ENCODE data around the gene MMAB.

MMAB gene

DNA sequence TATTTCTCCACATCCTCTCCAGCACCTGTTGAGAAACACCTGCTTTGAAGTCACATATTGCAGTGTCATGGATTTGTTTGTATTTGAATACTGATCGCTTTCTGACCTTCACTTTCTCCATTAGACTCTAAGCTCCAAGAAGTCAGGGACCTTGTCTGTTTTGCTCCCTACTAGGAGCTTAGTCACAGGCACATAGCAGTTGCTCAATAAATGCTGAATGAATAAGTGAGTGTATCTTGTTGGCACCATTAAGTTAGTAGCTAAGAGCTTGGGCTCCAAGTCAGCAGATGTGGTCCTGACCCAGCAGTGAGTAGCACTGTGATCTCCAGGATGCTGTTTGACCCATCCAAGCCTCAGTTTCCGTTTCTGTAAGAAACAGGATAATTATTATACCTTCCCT is 10.4 kb upstream of the MMAB start:
- DNase-seq (ENCODE audit: low read depth): no peak

DNA sequence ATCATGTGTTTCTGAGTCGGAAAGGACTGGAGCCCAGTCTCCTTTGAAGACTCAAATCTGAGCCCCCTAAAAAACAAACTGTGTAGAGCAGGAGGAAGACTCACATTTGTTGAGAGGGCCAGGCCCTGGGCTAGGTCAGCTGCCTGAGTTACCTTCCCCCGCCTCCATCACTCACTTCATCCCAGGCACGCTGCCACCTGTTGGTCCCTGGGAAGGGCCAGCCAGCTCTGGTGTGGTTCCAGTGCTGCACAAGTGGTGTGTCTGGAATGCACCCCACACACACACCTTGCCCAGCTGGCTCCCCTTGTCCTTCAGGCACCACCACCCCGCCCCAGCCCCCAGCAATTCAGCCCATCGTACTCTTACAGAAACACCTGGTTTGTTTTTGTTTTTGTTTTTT is 9.3 kb upstream of the MMAB start:
- no peak for DNase-seq (ENCODE audit: low read depth)

DNA sequence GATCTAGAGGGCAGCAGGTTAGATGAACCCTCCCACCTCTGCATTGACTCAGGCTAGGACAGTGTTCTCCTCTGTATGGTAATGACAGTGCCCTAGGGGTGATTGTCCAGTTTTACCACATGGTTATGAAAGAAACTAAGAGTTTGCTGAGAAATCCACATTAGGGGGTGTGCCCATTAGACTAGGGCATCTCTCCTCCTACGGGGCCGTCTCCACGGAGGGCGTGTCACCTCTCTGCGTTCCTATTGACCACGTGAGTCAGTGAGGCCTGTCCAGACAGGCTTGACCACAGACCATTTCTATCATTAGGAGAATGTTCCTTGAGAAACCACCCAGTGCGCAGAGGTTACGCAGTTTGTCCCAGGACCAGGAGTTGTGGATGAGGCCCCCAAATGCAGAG is 8.6 kb upstream of the MMAB start:
- no peak for DNase-seq (ENCODE audit: low read depth)

DNA sequence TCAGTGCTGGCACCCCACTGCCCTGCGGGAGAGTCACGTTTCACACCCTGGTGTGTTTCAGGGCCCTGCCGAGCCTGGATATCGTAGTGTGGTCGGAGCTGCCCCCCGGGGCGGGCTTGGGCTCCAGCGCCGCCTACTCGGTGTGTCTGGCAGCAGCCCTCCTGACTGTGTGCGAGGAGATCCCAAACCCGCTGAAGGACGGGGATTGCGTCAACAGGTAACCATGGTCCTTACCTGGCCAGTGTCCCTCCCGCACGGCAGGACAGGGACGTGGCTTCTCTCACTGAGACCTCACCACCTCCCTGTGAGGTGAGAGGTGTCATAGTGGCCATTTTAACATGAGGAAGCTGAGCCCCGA is 8.0 kb upstream of the MMAB start:
- no peak for DNase-seq (ENCODE audit: low read depth)

DNA sequence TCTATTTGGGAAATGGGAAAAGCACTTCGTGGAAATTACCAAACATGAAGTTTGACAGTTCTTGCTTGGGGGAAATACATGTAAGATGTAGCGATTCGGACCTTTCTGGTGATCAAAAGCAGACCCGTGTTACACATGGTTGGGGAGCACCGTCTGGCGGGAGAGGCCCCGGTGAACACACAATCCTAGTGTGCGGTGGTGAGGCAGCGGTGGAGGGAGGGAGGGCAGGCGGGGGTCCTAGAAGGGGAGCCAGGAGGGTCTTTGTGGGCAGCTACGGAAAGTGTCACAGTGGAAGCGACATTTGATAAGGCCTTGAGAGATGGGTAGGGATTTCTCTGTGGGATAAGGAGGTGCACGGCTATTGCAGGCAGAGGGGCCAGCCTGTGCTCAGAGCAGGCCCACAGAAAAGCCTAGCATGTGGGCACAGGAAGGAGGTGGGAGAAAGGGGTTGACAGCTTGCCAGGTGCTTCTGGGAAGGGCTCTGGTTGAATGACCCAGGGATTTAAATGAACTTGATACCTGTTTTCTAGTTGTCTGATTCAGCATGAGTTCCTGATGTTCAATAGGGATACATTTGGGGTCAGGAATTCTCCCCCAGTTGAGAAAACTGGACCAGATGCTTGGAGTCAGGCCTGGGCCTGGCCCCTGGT is 7.5 kb upstream of the MMAB start:
- DNase-seq (ENCODE audit: low read depth): no peak

DNA sequence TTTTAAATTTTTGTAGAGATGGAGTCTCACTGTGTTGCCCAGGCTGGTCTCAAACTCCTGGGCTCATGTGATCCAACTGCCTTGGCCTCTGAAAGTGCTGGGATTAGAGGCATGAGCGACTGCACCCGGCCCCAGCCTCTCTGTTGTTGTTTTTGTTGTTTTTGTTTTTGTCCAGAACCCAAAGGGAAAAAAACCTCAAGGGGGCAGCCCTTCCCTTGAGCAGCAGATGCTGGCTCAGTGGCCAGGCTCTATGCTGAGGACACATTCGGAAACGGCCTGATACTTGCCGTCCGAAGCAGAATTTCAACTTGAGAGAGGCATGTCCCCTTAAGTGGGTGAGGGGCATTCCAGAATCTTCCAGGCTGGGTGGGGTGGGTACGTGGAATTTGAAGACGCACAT is 7.0 kb upstream of the MMAB start:
- no peak for DNase-seq (ENCODE audit: low read depth)

DNA sequence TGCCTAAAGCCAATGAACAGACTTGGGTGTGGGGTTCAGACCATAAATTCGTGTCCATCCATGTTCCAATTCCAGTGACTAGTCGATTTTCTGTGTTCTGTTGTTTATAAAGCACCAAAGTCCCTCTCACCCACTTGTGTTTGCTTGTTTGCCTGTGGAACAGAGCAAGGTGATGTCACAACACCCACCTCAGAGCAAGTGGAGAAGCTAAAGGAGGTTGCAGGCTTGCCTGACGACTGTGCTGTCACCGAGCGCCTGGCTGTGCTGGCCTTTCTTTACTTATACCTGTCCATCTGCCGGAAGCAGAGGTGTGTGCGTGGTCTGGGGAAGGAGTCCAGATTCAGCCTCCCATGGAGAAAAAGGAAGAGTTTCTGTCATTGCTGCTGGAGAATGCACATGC is 6.3 kb upstream of the MMAB start:
- no peak for DNase-seq (ENCODE audit: low read depth)

DNA sequence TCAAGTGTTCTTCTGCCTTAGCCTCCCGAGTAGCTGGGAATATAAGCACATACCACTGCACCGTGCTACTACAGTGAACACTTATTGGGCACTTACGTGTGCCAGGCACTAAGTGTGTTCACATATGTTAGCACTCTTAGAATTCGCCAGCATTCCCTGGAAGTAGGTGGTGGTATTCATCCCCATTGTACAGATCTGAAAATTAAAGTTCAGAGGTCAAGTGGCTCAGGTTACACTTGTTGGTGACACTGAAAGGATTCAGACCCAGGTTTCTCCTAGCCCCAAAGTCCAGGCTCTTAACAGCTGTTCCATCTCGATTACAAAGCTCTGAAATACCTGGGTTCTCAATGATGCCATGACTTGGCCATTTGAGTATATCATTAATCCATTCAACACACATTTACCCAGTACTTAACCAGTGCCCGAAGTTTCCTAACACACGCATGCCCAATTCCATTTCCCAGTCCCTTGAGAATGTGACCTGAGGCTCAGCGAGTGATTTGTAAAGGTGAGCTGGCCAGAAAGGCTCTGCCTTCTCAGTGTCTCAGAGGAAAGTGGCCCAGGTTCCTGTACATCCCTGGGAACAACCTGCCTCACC is 5.1 kb upstream of the MMAB start:
- no peak for DNase-seq (ENCODE audit: low read depth)

DNA sequence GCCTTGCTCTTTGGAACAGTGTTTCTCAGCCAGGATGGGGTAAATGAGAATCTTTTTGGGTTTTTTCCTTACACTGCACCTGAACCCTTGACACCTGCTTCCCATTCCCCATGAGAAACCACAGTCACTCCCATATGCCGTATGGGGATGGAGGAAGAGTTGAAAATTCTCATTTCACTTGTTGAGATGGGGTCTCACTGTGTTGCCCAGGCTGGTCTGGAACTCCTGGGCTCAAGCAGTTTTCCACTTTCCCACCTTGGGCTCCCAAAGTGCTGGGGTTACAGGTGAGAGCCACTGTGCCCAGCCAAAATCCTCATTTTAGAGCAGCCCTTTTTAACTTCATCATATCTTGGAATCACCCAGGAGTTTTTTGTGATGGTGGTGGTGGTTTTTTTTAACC is 4.0 kb upstream of the MMAB start:
- DNase-seq (ENCODE audit: low read depth): no peak

DNA sequence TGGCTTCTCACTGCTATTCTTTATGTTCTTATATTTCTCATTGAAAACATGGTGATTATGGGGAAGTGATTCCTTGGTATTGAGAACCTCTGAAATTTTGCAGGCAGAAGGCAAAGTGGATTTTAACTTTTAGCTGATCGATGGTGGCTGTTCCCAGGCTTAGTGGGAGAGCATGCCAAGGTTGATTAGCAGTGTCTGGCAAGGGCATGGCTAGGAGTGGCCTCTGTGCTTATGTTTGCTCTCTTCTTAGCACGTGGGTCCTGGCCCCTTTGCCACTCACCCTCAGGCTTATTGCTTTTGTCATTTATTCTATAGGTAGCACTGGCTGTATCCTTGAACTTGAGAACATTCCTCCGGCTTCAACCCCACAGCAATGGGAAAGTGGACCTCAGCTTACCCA is 2.4 kb upstream of the MMAB start:
- DNase-seq (ENCODE audit: low read depth): no peak

DNA sequence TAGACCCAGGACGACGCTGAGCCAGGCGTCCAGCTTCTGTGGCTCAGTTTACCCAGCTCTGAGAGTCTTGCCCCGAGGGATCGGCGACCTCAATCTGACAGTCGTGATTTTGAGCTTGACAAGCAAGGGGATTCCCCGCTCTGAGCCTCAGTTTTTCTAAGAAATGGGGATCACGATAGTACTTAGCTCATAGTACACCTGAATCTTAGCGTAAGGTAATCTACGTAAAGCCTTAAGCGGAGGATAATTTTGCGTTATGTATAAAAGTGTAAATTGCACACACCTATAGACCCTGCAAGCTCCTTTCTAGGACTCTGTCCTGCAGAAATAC is 575 bp upstream of the MMAB start:
- DNase-seq (ENCODE audit: low read depth): no peak

DNA sequence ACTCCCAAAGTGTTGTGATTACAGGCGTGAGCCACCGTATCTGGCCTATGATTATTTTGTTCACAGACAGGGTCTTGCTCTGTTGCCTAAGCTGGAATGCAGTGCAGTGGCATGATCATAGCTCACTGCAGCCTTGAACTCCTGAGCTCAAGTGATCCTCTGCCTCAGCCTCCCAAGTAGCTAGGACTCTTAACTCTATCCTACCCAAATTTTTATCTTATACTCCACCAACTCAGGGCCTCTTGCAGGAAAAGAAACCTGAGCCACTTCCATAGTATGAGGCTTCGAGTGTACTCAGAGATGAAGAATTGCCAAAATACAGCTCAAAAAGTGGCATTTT is 828 bp downstream of the MMAB start:
- no peak for DNase-seq (ENCODE audit: low read depth)

DNA sequence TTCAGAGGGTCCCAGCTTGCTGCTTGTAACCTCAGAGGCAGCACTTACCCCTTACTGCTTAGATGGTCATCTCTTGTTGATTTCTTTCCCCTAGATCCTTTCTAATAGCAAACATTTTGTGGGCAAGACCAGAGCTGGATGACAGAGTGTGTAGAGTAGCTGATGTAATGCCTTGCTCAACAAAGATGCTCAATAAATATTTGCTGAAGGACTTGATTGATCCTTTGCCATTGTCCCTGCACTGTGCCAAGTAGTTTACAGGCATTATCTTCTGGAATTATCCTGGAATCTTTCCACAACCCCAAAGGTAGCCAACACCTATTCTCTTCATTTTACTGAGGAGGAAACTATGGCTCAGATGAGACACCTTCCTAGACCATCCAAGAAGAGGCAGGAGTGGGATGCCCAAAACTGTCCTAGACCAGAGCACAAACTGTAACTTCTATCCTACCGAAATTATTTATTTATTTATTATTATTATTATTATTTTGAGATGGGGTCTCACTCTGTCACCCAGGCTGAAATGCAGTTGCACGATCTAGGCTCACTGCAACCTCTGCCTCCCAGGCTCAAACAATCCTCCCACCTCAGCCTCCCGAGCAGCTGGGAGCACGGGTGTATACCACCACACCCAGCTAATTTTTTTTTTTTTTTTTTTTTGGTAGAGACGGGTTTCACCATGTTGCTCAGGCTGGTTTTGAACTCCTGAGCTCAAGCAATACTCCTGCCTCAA is 1.4 kb downstream of the MMAB start:
- no peak for DNase-seq (ENCODE audit: low read depth)

DNA sequence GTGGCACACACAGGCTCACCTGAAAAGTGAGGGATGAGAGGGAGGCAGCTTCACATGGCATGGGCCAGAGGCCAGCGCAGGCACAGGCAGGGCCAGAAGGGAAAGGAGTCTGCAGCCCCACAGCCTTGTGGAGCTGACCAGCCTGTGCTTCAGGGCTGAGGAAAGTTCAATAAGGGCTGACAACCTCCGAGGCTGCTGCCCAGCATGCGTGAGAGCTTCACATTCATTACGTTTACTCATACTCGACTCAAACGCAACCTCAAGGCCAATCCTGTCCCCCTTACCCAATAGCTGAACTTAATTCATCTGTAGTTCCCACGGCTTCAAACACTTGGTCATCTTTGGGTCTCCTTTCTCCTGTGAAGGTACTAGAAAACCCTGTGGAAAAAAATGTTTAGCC is 4.8 kb downstream of the MMAB start:
- no peak for DNase-seq (ENCODE audit: low read depth)

DNA sequence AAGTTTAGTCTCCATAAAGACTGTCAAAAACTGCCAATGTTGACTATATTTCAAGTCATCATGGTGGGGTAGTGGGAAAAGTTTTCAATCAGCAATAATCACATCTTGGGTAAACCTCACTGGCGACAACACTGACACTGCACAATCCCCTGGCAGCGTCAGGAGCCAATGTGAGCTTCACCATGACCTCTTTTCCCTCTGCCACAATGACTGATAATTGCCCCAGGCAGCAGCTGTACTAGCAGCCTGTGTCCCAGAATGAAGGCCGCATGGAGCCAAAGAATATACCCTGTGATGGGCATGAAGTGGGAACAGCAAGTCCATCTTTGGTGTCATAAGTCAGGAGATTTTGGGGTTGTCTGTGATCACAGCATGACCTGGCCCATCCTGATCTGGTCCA is 5.3 kb downstream of the MMAB start:
- DNase-seq (ENCODE audit: low read depth): no peak

DNA sequence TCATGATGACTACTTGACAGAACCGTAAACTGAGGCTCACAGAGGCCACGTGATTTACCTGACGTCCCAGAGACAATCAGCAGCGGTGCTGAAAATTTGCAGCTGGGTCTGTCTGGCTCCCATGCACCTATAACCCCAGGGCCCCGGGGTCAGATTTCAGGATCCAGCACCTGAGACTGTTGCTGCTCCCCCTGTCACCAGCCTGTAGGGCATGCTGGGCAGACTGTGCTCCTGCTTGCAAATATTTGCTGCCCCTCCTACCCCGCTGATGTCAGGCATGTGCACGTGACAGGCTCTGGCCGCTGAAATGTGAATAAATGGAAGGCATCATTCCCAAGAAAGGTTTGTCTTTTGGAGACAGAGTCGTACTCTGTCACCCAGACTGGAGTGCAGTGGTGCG is 6.0 kb downstream of the MMAB start:
- no peak for DNase-seq (ENCODE audit: low read depth)

DNA sequence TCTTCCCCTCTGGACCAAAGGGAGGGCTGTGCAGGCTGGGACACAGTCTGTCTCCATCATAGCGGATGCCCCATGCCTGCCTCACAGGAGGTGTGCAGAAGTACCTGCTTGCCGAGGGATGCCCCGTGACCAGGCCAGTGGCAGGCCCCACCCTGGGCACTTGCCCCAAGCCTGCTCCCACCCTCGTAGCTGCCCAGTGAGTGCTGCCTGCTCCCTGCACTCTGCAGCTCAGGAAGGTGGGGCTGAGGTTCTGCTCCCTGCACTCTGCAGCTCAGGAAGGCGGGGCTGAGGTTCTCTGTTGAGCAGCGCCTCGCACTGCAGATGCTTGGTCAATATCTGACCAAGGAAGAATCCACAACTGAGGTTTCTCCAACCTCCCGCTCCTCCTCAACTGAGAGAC is 6.9 kb downstream of the MMAB start:
- no peak for DNase-seq (ENCODE audit: low read depth)

DNA sequence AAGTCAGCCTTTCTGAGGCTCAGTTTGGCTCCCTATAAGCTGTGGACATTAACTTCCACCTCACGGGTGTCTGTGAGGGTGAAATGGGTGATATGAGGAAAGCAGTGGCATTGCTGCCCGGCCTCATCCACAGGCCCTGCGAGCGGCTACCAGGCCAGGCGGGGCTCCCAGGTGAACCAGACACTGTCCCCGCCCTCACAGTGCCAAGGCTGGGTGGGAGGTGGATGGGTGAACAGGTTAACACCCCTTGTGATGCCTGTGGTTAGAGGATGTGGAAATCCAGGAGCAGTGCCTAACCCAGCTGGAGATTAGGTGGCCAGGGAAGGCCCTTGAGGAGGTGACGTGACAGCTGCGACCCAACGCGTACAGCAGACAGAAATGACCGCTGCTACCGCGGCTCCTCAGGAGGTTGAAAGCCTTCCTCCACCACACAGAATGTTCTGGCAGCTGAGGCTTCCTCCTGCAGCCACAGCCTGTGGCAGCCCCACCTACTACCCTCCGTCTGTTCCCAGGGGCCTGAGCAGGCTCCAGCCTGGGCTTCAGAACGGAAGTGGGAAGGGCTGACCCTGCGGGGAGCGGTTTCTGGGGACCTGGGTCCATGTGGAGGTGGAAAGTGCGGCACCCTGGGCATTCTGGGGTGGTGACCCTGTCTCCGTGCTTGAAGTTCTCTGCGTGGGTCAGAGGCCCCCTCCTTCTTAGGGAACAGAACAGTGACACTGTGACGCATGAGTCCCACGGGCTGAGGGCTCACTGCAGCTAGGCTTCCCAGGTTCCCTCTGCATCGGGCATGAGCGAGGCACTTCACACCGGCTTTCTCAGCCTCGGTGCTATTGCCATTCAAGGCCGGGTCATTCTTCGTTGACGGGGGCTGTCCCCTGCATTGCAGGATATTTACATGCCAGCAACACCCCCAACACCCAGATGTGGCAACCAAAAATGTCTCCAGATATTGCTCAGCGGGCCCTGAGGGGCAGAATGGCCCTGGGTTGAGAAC is 9.7 kb downstream of the MMAB start:
- no peak for DNase-seq (ENCODE audit: low read depth)

DNA sequence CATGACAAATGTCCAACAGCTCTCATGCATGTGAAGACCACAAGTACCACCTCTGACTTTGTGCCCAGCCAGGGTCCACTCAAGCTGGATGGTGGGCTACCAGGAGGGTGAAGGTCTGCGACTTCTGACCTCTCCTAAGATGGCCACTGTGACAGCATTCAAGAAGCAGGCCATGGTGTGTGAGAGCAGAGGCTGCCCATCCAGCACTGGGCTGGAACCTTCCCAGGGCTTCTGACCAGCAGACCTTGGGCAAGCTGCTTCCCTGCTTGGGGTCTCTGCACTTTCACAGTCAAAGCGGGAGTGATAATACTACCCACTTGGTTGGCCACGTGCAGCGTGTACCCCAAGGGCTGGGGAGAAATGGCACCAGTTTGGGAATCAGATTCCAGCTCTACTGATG is 10.4 kb downstream of the MMAB start:
- no peak for DNase-seq (ENCODE audit: low read depth)

DNA sequence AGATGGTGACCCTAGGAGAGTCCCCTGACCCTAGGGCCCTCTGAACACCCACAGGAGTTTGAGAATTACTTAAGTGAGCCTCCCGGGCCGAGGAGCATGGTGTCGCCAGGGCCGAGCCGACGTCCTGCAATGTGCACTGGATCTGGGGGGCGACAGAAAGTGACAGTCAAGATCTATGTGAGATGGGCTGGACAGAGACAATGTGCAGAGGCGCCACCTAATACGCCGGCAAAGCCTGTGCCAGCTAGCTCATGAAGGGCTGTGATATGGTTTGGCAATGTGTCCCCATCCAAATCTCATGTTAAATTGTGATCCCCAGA is 11.6 kb downstream of the MMAB start:
- DNase-seq (ENCODE audit: low read depth): no peak

DNA sequence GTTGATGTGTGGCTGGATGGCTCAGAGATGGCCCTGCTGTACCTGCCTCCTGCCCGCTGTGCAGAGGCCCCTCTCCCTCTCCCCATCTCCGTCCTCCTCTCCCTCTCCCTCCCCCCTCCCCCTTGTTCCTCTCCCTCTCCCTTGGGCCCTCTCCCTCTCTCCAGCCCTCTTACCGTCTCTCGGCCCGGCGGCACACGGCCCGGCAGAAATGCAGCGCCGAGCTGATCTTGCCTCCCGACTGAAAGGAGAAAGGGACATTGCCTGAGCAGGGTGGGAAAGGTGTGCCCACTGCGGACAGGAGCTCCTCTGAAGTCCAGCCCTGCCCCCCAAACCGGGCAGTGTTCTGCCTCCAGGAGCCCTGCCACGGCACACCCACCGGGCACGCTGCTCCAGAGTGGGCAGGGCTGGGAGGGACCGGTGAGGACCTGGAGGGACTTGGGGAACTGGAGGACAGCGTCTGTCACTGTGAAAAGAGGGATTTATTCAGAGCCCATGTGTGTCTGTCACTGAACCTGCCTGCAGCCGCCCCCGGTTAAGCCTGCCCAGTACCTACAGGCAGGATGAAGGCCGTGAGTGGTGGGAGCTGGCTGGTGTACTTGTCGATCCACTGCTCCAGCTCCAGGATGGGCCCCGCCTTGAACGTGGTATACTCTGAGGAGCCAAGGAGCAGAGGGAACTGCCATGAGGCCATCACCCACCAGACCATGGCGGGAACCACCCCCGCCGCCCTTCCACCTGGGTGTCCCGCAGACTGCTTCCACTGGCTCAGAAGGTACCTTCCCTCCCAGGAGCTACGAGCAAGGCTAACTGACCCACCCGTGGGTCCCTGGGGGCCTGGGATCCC is 12.2 kb downstream of the MMAB start:
- no peak for DNase-seq (ENCODE audit: low read depth)

DNA sequence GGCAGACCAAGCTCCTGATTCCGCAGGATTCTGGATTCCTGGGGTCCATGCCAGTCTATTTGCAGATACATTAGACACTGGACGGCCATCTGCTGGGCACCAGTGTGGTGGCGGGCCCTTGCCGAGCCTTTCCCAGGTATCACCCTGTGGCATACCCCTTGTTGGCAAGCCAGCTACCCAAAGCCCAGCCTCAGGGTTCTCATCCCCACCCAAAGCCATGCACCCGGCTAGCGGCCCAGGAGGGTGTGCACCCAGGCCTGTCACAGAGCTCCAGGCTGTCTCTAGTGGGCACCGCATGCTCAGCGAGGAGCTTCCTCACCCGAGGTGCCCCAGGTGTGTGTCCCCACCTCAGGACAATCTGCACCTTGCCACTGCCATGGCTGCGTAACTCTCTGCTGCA is 13.7 kb downstream of the MMAB start:
- DNase-seq (ENCODE audit: low read depth): no peak

All from stimulated activated CD8-positive, alpha-beta memory T cell treated with anti-CD3 and anti-CD28 coated beads, Interleukin-15, amount 100 ng/mL, for 24 hours (primary cell).